ENCODE data around the gene OVOL1.

Gene OVOL1

GRCh38 chr11:65791719-65792213, 4.9 kb downstream of the OVOL1 start:
- peak; percentile 37 for DNase-seq (ENCODE audit: low read depth)

- DNase-seq (ENCODE audit: low read depth): no peak
These were observed 5.6 kb downstream of the OVOL1 start for GRCh38 chr11:65792456-65792855.

GRCh38 chr11:65793144-65793581, 6.3 kb downstream of the OVOL1 start:
- DNase-seq (ENCODE audit: low read depth): no peak

- no peak for DNase-seq (ENCODE audit: low read depth)
These were observed 7.0 kb downstream of the OVOL1 start for GRCh38 chr11:65793625-65794400.

- no peak for DNase-seq (ENCODE audit: low read depth)
These were observed 8.0 kb downstream of the OVOL1 start for GRCh38 chr11:65794570-65795510.

- no peak for DNase-seq (ENCODE audit: low read depth)
These were observed 10.1 kb downstream of the OVOL1 start for GRCh38 chr11:65796726-65797601.

GRCh38 chr11:65797711-65798110, 10.8 kb downstream of the OVOL1 start:
- no peak for DNase-seq (ENCODE audit: low read depth)

GRCh38 chr11:65798882-65799281, 12.0 kb downstream of the OVOL1 start:
- no peak for DNase-seq (ENCODE audit: low read depth)

- DNase-seq (ENCODE audit: low read depth): no peak
These were observed 14.5 kb downstream of the OVOL1 start for GRCh38 chr11:65801153-65801987.

GRCh38 chr11:65802841-65803240, 16.0 kb downstream of the OVOL1 start:
- no peak for DNase-seq (ENCODE audit: low read depth)

GRCh38 chr11:65803797-65804492, 17.1 kb downstream of the OVOL1 start:
- DNase-seq (ENCODE audit: low read depth): no peak

- no peak for DNase-seq (ENCODE audit: low read depth)
These were observed 20.1 kb downstream of the OVOL1 start for GRCh38 chr11:65806979-65807378.

- no peak for DNase-seq (ENCODE audit: low read depth)
These were observed 22.0 kb downstream of the OVOL1 start for GRCh38 chr11:65808744-65809341.

- DNase-seq (ENCODE audit: low read depth): no peak
These were observed 22.6 kb downstream of the OVOL1 start for GRCh38 chr11:65809496-65809895.

GRCh38 chr11:65810046-65810868, 23.4 kb downstream of the OVOL1 start:
- DNase-seq (ENCODE audit: low read depth): no peak

GRCh38 chr11:65811764-65812475, 25.1 kb downstream of the OVOL1 start:
- DNase-seq (ENCODE audit: low read depth): no peak

- no peak for DNase-seq (ENCODE audit: low read depth)
These were observed 27.5 kb downstream of the OVOL1 start for GRCh38 chr11:65814131-65814985.
